ENCODE data around the gene ENPP6. TPM values are rescaled to one million over a fixed set of nuclear protein-coding genes. Genes with fewer than 3 reads are reported as not detected.

Gene ENPP6
- total RNA-seq, 4 donors from 2014 or later = 0.97 TPM; not detected in 3

- Histone ChIP-seq H3K9me3 (no peaks in the 10 kb centered on the region), H3K36me3 (no peaks in the 10 kb centered on the region), H3K27ac (no peak overlapping the region), H3K4me3 (no peak overlapping the region), H3K27me3 (no peaks in the 10 kb centered on the region), H3K4me1 (no peaks in the 10 kb centered on the region)
- TF ChIP-seq CTCF (IDR thresholded peaks at IDR 0.05) (no peak), POLR2A (IDR thresholded peaks at IDR 0.05) (no peak)
- intact Hi-C loops (cut with DNase I; ENCODE audit: low total_unique reads) = no loop called here
- no peak for DNase-seq
Observed at GRCh38 chr4:184114431-184114830, 103.2 kb downstream of the ENPP6 start.

GRCh38 chr4:184112006-184112550, 105.6 kb downstream of the ENPP6 start:
- no peak overlapping the region for H3K4me3 ChIP-seq
- no peaks in the 10 kb centered on the region for H3K27me3 ChIP-seq
- no peaks in the 10 kb centered on the region for H3K36me3 ChIP-seq
- H3K4me1 ChIP-seq = no peaks in the 10 kb centered on the region
- intact Hi-C loops (cut with DNase I; ENCODE audit: low total_unique reads) = no loop called here
- DNase-seq = no peak
- TF ChIP-seq POLR2A (IDR thresholded peaks at IDR 0.05) (no peak), CTCF (IDR thresholded peaks at IDR 0.05) (no peak)
- H3K9me3 ChIP-seq = no peaks in the 10 kb centered on the region
- H3K27ac ChIP-seq = no peak overlapping the region

GRCh38 chr4:184111233-184111832, 106.3 kb downstream of the ENPP6 start:
- no peaks in the 10 kb centered on the region for H3K36me3 ChIP-seq
- intact Hi-C loops (cut with DNase I; ENCODE audit: low total_unique reads) = no loop called here
- no peak overlapping the region for H3K27ac ChIP-seq
- TF ChIP-seq CTCF (IDR thresholded peaks at IDR 0.05) (no peak), POLR2A (IDR thresholded peaks at IDR 0.05) (no peak)
- no peak for DNase-seq
- H3K9me3 ChIP-seq = no peaks in the 10 kb centered on the region
- H3K4me3 ChIP-seq = no peak overlapping the region
- H3K27me3 ChIP-seq = no peaks in the 10 kb centered on the region
- no peaks in the 10 kb centered on the region for H3K4me1 ChIP-seq

GRCh38 chr4:184110452-184111224, 107.0 kb downstream of the ENPP6 start:
- Histone ChIP-seq H3K27me3 (no peaks in the 10 kb centered on the region), H3K4me1 (no peaks in the 10 kb centered on the region), H3K4me3 (no peak overlapping the region), H3K27ac (no peak overlapping the region), H3K9me3 (no peaks in the 10 kb centered on the region), H3K36me3 (no peaks in the 10 kb centered on the region)
- no peak for TF ChIP-seq CTCF (IDR thresholded peaks at IDR 0.05)
- no peak for TF ChIP-seq POLR2A (IDR thresholded peaks at IDR 0.05)
- DNase-seq = no peak
- intact Hi-C loops (cut with DNase I; ENCODE audit: low total_unique reads) = no loop called here

- Histone ChIP-seq H3K4me1 (no peaks in the 10 kb centered on the region), H3K27me3 (no peaks in the 10 kb centered on the region), H3K36me3 (no peaks in the 10 kb centered on the region), H3K4me3 (no peak overlapping the region), H3K9me3 (no peaks in the 10 kb centered on the region), H3K27ac (no peak overlapping the region)
- no peak for TF ChIP-seq POLR2A (IDR thresholded peaks at IDR 0.05)
- no peak for TF ChIP-seq CTCF (IDR thresholded peaks at IDR 0.05)
- no peak for DNase-seq
- intact Hi-C loops (cut with DNase I; ENCODE audit: low total_unique reads) = no loop called here
Observed at GRCh38 chr4:184108006-184108501, 109.6 kb downstream of the ENPP6 start.

All from uterus (tissue), 4 donors.